ENCODE data around the gene CBX3. TPM values are rescaled to one million over a fixed set of nuclear protein-coding genes. Genes with fewer than 3 reads are reported as not detected.
"Not testable (repeated sequence)": the region's sequence is repeated elsewhere in the genome, so short reads cannot be mapped to it uniquely, and the experiment has no call there.

The CBX3 gene
- 100 to 1,000 TPM; 173 to 300 TPM for total RNA-seq

DNA sequence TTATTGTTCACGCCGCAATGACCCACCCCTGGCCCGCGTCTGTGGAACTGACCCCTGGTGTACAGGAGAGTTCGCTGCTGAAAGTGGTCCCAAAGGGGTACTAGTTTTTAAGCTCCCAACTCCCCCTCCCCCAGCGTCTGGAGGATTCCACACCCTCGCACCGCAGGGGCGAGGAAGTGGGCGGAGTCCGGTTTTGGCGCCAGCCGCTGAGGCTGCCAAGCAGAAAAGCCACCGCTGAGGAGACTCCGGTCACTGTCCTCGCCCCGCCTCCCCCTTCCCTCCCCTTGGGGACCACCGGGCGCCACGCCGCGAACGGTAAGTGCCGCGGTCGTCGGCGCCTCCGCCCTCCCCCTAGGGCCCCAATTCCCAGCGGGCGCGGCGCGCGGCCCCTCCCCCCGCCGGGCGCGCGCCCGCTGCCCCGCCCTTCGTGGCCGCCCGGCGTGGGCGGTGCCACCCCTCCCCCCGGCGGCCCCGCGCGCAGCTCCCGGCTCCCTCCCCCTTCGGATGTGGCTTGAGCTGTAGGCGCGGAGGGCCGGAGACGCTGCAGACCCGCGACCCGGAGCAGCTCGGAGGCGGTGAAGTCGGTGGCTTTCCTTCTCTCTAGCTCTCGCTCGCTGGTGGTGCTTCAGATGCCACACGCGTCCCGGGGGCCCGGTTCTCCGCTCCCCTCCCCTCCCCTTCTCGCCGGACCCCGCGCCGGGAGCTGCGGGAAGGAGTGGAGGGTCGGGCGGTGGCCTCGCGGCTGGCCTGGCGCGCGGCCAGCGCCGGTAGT is at the start of gene CBX3:
TSS of gene CBX3 (plus strand) at position 499 of the 772 bp plus-strand sequence. CDS start 1,254 bp downstream, outside the sequence.
- ChIA-PET POLR2A (interaction anchor here (1.0 to 3.2 kb wide), 8 partner anchors 10 to 94 kb away, joined by 3 to 19 read pairs (median 6); partner anchors contain the start of gene NFE2L3), CTCF (interaction anchor here (0.7 to 1.6 kb wide), 3 partner anchors 50 to 84 kb away, joined by 3 read pairs; partner anchors contain the start of gene NFE2L3)
- Mint-ChIP-seq H3K27ac (peak within 1 kb of the TSS; percentile 100), H3K9me3 (ENCODE audit: low read depth) (no peaks in the 10 kb centered on the region), H3K36me3 (ENCODE audit: low read depth) (peaks cover 82% of the 10 kb centered on the region), H3K4me1 (peaks cover 36% of the 10 kb centered on the region), H3K4me3 (peak within 1 kb of the TSS; percentile 100), H3K27me3 (no peaks in the 10 kb centered on the region)
- peak; percentile 95 for DNase-seq
- peak; percentile 40 for ATAC-seq
- intact Hi-C loops (cut with DNase I, micrococcal nuclease): loop anchor here (1.0 to 5.0 kb wide), 13 partner anchors 49 to 1629 kb away; partner anchors contain the start of genes CYCS (in 1 of the 2), HIBADH (in 1 of the 2), NFE2L3 (in 1 of the 2) and PALS2 (in 1 of the 2)

DNA sequence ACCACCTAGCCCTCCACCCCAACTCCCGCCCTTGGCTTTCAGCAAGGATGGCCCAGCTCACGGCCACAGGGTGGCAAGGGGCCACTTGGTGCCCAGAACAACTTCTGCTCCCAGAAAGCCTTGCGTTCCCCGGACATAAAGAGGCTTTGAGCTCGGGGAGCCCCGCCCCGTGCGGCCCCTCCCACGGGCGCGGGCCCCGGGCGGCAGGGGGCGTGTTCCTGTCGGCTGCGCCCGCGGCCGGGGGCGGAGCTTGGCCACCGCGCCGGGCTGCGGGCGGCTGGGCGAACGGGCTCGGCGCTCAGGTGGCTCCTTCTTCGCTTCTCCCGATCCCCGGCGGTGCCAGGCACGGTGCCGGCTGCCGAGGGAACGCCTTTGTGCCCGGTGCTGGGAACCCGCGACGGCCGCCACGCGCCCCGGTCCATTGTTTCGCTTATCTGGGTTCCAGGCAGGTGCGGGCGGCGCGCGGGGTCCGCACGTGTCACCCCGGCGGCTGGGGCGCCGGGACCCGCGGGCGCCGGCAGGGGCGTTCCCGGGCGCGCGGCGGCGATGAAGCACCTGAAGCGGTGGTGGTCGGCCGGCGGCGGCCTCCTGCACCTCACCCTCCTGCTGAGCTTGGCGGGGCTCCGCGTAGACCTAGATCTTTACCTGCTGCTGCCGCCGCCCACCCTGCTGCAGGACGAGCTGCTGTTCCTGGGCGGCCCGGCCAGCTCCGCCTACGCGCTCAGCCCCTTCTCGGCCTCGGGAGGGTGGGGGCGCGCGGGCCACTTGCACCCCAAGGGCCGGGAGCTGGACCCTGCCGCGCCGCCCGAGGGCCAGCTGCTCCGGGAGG is 49.4 kb upstream of the CBX3 start, which contains the start of gene NFE2L3:
TSS of gene NFE2L3 (plus strand) at position 246 of the 829 bp plus-strand sequence. CDS start at position 547, 301 bp downstream.
- peak; percentile 91 for DNase-seq
- Mint-ChIP-seq H3K27ac (peak within 1 kb of the TSS; percentile 97), H3K27me3 (no peaks in the 10 kb centered on the region), H3K9me3 (ENCODE audit: low read depth) (no peaks in the 10 kb centered on the region), H3K4me1 (peaks cover 52% of the 10 kb centered on the region), H3K4me3 (peak within 1 kb of the TSS; percentile 93), H3K36me3 (ENCODE audit: low read depth) (peaks cover 16% of the 10 kb centered on the region)
- ChIA-PET POLR2A (interaction anchor here (0.6 to 1.9 kb wide), 9 partner anchors 15 to 142 kb away, joined by 3 to 19 read pairs (median 10); partner anchors contain the start of gene CBX3), CTCF (interaction anchor here (0.6 to 3.3 kb wide), 9 partner anchors 14 to 1013 kb away, joined by 3 to 21 read pairs (median 6); partner anchors contain the start of genes CBX3 and HOXA9)
- intact Hi-C loops (cut with DNase I, micrococcal nuclease): loop anchor here in 1 of 2 experiments (1.0 to 5.0 kb wide), 6 partner anchors 49 to 290 kb away; partner anchors contain the start of gene CBX3
- peak; percentile 68 for ATAC-seq

DNA sequence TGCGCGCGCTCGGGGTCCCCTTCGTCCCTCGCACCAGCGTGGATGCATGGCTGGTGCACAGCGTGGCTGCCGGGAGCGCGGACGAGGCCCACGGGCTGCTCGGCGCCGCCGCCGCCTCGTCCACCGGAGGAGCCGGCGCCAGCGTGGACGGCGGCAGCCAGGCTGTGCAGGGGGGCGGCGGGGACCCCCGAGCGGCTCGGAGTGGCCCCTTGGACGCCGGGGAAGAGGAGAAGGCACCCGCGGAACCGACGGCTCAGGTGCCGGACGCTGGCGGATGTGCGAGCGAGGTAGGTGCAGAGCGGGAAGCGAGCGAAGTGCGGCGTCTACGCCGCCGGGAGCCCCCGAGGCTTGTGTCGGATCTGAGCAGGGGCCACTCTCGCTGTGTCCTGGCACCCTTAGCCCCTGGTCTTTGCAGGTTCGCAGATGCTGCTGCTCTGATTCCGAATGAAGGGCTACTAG is 48.7 kb upstream of the CBX3 start:
- Mint-ChIP-seq H3K4me1 (peaks cover 59% of the 10 kb centered on the region), H3K27ac (peak overlapping the region; percentile 96), H3K36me3 (ENCODE audit: low read depth) (peaks cover 17% of the 10 kb centered on the region), H3K4me3 (peak overlapping the region; percentile 93)
- intact Hi-C loops (cut with DNase I, micrococcal nuclease): loop anchor here (1.0 to 5.0 kb wide), 11 partner anchors 34 to 291 kb away; partner anchors contain the start of gene CBX3 (in 1 of the 2)
- not testable (repeated sequence) for H3K27me3 Mint-ChIP-seq; ATAC-seq; H3K9me3 Mint-ChIP-seq (ENCODE audit: low read depth)
- DNase-seq: peak; percentile 66
- CTCF ChIA-PET: interaction anchor here (1.2 to 3.3 kb wide), 5 partner anchors 14 to 213 kb away, joined by 6 to 21 read pairs (median 9); no protein-coding TSS in a partner anchor
- POLR2A ChIA-PET: interaction anchor here (1.4 to 1.9 kb wide), 8 partner anchors 14 to 141 kb away, joined by 3 to 19 read pairs (median 10); partner anchors contain the start of gene CBX3

DNA sequence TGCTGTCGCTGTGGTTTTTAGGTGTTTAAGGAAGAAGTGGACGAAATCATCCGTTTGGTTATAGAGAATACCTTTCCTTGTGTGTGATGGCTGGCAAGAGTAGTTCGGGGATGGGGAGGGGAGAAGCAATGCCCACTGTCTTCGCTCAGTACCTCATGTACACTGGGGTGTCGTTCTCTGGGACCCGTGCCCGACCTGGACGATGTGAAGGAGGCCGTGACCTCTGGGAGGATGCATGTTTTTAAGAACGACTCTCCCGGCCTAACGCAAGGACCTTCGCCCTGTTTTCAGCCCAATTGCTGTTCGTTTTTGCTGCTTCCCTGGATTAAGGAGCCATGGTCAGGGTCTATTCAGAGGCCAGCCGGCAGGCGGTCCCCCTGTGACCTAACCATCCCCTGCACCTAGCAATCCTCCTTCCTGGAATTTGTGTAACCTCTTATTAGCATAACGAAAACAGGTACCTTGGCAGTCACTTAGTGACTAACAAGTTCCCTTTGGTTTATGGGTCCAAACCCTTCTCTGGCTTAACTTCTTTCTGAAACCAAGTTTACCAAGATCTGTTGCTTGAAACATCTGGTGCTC is 48.2 kb upstream of the CBX3 start:
- no peaks in the 10 kb centered on the region for H3K27me3 Mint-ChIP-seq
- H3K9me3 Mint-ChIP-seq (ENCODE audit: low read depth): no peaks in the 10 kb centered on the region
- ATAC-seq: peak; percentile 31
- ChIA-PET CTCF (no interaction called here), POLR2A (interaction anchor here (1.2 to 1.7 kb wide), 3 partner anchors 34 to 44 kb away, joined by 4 to 10 read pairs (median 7); no protein-coding TSS in a partner anchor)
- H3K27ac Mint-ChIP-seq: peak overlapping the region; percentile 96
- H3K36me3 Mint-ChIP-seq (ENCODE audit: low read depth): peaks cover 21% of the 10 kb centered on the region
- intact Hi-C loops (cut with DNase I, micrococcal nuclease): loop anchor here (1.0 to 5.0 kb wide), 9 partner anchors 34 to 261 kb away; no protein-coding TSS in a partner anchor
- H3K4me1 Mint-ChIP-seq: peaks cover 64% of the 10 kb centered on the region
- peak overlapping the region; percentile 93 for H3K4me3 Mint-ChIP-seq
- DNase-seq: peak; percentile 48

DNA sequence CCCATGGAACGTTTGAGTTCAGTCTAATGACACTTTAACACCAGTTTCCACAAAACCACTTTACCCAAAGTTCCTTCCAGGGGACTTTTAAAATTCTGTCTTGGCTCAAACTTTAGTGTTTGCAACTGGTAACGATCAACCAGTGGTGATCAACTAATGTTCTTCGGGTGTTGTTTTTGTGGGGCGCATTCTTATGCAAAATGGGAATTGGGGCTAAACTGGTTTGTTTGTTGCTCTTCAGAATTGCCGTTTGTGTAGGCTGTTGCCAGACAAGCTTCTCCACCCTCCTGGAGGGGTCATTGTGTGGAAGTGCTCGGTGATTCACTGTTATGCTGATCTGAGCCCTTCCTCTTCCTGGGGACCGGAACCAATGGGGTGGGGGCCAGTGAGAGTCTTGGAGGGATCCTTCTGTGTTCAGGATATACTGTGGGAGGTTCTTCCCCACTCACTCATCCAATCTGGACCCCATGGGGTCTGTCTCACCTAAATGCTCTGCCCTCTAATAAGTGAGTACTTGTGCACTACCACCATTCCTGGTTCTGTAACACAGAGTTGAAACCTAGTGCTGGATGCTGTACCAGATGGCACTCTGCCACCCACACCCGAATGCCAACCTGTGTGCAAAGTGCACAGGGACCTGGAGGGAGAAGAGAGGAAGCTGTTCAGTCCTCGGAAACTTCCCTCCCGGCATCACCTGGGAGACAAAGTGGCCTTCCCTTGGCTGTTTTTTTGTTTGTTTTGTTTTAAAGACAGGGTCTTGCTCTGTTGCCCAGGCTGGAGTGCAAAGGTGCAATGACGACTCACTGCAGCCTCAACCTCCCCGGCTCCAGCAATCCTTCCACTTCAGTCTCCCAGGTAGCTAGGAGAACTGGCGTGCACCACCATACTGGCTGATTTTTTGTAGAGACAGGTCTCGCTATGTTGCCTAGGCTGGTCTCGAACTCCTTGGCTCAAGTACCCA is 47.4 kb upstream of the CBX3 start:
- intact Hi-C loops (cut with DNase I, micrococcal nuclease): loop anchor here (1.0 to 5.0 kb wide), 9 partner anchors 33 to 261 kb away; no protein-coding TSS in a partner anchor
- ChIA-PET POLR2A (interaction anchor here (1.2 to 1.5 kb wide), 3 partner anchors 34 to 46 kb away, joined by 4 to 8 read pairs (median 7); partner anchors contain the start of gene HNRNPA2B1), CTCF (interaction anchor here (0.5 to 4.6 kb wide), 4 partner anchors 38 to 212 kb away, joined by 3 to 21 read pairs (median 5); no protein-coding TSS in a partner anchor)
- peak; percentile 20 for ATAC-seq
- Mint-ChIP-seq H3K4me1 (peaks cover 72% of the 10 kb centered on the region), H3K36me3 (ENCODE audit: low read depth) (peaks cover 21% of the 10 kb centered on the region), H3K9me3 (ENCODE audit: low read depth) (no peaks in the 10 kb centered on the region), H3K4me3 (peak overlapping the region; percentile 93), H3K27me3 (no peaks in the 10 kb centered on the region), H3K27ac (peak overlapping the region; percentile 96)
- DNase-seq: peak; percentile 48

DNA sequence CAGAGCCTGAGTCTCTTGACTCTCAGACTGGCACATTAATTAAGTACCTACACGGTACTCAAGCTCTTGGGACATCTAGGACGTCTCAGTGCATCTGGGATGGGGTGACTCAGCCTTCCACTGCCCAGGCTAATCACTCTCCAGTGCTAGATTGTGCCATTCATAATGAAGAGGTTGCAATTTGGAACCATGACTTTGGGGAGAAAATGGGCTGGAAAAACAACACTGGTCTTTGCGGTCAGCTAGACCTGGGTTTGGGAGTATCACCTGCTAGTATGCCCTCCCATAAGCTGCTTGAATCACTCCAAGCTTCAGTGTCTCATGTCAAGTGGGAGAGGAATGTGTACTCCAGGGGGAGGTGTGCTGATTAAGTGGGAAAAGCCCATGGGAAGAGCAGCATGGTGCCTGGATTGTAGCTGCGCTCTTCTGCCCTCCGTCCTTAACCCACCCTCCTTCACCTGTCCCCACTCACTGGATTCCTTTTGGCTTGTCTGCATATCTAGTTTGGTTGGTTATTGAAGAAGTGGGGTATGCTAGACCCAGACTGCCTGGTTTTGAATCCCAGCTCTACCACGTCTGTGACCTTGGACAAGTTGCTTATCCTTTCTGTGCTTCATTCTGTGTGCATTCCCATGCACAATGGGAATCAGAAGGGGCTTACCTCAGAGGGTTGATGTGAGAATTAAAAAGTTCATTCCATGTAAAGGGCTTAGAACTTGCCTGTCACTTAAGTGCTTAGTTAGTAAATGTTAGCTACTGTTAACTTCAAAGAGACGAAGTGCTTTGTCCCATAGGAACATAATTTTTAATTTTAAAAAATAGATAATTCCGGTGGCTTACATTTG is 45.8 kb upstream of the CBX3 start:
- ATAC-seq (no peak), DNase-seq (no peak)
- Mint-ChIP-seq H3K4me1 (peaks cover 82% of the 10 kb centered on the region), H3K9me3 (ENCODE audit: low read depth) (no peaks in the 10 kb centered on the region), H3K27ac (peak overlapping the region; percentile 96), H3K27me3 (no peaks in the 10 kb centered on the region), H3K4me3 (peak overlapping the region; percentile 48), H3K36me3 (ENCODE audit: low read depth) (peaks cover 23% of the 10 kb centered on the region)
- intact Hi-C loops (cut with DNase I, micrococcal nuclease): loop anchor here (1.0 kb wide), 3 partner anchors 11 to 58 kb away; partner anchors contain the start of gene HNRNPA2B1 (in 1 of the 2)
- ChIA-PET POLR2A (interaction anchor here (0.8 to 3.4 kb wide), 10 partner anchors 11 to 65 kb away, joined by 3 to 32 read pairs (median 4); partner anchors contain the start of gene HNRNPA2B1), CTCF (interaction anchor here (0.8 to 4.6 kb wide), 11 partner anchors 11 to 261 kb away, joined by 3 to 21 read pairs (median 3); no protein-coding TSS in a partner anchor)

DNA sequence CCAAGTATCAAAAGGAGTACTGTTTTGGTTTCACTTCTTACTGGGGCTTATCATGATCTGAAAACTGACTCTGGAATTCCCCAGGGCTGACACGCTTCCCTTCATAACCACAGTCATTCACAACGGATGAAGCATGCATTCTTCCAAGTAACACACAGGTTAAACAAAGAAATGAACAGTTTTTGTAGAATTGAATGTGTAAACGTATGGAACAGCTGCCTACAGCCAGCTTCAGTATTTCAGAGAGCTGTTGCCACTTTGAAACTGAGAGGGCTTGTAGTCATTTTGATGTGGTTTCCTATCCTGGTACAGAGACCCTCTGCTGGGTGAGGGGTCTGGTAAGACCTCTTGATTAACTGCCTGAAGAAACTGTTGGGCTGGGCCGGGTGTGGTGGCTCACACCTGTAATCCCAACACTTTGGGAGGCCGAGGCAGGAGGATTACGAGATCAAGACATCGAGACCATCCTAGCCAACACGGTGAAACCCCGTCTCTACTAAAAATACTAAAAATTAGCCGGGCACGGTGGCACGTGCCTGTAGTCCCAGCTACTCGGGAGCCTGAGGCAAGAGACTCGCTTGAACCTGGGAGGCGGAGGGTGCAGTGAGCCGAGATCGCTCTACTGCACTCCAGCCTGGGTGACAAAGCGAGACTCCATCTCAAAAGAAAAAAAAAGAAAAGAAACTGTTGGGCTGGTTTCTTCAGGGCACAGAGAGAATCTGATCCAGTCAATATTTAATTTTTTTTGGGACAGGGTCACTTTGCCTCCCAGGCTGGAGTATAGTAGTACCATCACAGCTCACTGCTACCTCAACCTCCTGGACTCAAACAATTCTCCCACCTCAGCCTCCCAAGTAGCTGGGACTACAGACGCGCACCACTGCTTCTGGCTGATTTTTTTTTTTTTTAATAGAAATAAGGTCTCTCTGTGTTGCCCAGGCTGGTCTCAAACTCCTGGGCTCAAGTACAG is 44.8 kb upstream of the CBX3 start:
- Mint-ChIP-seq H3K36me3 (ENCODE audit: low read depth) (peaks cover 23% of the 10 kb centered on the region), H3K4me1 (peaks cover 77% of the 10 kb centered on the region), H3K4me3 (peak overlapping the region; percentile 48), H3K27me3 (no peaks in the 10 kb centered on the region), H3K9me3 (ENCODE audit: low read depth) (no peaks in the 10 kb centered on the region), H3K27ac (peak overlapping the region; percentile 96)
- ATAC-seq (peak; percentile 56), DNase-seq (peak; percentile 74)
- intact Hi-C loops (cut with DNase I, micrococcal nuclease): loop anchor here (1.0 kb wide), 3 partner anchors 10 to 59 kb away; partner anchors contain the start of gene HNRNPA2B1 (in 1 of the 2)
- POLR2A ChIA-PET: interaction anchor here (0.6 to 3.4 kb wide), 9 partner anchors 10 to 66 kb away, joined by 3 to 32 read pairs (median 3); no protein-coding TSS in a partner anchor
- CTCF ChIA-PET: interaction anchor here (0.5 to 4.6 kb wide), 14 partner anchors 10 to 262 kb away, joined by 3 to 21 read pairs (median 3); no protein-coding TSS in a partner anchor

Data from activated CD4-positive, alpha-beta T cell treated with anti-CD3 and anti-CD28 coated beads for 36 hours (primary cell).